Epidermal melanocyte (primary cell): ENCODE data around the gene MISP.
"Not testable (repeated sequence)": the region's sequence is repeated elsewhere in the genome, so short reads cannot be mapped to it uniquely, and the experiment has no call there.

Experiments used
- DNase-seq: peaks from one replicate; pipeline ENCODE4 v3.0.0; 2011; ENCODE audit warnings: low spot score; ENCODE audit not compliant: insufficient read length

MISP gene

GRCh38 chr19:725461-726089 lies 25.3 kb upstream of the MISP start:
- no peak for DNase-seq

GRCh38 chr19:726993-727956 lies 23.6 kb upstream of the MISP start:
- DNase-seq = no peak

DNA sequence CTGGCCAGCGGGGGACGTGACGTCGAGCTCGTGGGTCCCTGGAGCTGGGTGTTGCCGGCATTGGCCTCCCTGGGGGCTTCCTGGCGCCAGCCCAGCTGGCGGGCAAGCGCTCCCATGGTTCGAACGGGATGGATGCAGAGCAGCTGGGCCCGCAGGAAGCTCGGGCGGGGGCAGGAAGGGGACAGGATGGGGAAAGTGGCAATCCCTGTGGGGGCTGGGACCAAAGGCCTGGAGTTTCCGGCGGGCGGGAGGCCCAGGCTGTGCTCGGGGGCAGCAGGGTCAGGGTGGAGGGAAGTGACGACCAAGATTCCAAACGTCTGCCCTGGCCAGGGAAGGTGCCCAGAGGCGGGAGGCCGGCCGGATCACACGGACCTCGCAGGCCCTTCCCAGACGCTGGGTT lies 22.9 kb upstream of the MISP start:
- DNase-seq = no peak

- not testable (repeated sequence) for DNase-seq
Measured at GRCh38 chr19:729564-729963, 21.3 kb upstream of the MISP start.

DNA sequence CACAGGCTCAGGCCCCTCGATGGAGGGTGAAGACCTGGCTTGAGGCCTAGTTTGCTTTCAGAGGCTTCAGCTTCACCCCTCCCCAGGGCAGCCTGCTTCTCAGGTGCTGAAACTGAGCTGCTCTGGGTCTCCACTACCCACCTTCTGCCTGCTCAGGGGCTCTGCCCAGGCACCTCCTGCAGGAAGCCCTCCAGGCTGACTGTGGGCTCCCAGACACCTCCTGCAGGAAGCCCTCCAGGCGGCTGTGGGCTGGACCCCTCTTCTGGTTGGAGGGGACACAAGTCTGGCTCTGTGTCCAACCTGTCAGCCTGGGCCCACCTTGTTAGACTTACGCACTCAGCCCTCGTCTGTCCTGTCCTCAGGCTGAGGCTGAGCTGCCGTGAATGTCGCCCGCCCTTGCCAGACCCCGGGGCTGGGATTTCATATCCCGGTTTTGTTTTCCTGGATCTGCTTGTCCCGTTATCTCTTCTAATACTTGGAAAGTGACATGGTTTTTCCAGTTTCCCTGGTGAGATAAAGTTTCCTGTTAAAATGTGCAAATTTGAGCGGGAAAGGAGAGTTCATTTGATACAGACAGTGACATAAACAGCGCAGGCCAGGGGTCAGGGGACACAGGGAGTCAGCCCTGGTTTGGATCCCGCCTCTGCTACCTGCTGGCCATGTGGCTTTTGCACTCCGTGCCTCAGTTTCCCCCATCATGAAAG lies 20.8 kb upstream of the MISP start:
- DNase-seq = no peak

DNA sequence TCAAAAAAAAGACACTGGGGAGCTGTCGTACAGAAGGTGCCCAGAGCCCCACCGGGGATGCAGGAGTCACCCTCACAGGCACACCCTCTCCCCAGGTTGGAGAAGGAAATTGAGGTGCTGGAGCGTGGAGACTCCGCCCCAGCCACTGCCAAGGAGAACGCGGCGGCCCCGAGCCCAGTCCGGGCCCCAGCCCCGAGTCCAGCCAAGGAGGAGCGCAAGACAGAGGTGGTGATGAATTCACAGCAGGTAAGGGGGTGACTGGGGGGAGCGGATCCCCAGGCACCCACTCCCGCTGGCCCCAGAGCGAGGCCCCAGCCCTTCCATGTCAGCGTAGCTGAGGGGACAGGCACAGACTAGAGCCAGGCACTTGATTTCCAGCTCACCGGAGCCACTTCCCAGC lies 19.9 kb upstream of the MISP start:
- no peak for DNase-seq

DNA sequence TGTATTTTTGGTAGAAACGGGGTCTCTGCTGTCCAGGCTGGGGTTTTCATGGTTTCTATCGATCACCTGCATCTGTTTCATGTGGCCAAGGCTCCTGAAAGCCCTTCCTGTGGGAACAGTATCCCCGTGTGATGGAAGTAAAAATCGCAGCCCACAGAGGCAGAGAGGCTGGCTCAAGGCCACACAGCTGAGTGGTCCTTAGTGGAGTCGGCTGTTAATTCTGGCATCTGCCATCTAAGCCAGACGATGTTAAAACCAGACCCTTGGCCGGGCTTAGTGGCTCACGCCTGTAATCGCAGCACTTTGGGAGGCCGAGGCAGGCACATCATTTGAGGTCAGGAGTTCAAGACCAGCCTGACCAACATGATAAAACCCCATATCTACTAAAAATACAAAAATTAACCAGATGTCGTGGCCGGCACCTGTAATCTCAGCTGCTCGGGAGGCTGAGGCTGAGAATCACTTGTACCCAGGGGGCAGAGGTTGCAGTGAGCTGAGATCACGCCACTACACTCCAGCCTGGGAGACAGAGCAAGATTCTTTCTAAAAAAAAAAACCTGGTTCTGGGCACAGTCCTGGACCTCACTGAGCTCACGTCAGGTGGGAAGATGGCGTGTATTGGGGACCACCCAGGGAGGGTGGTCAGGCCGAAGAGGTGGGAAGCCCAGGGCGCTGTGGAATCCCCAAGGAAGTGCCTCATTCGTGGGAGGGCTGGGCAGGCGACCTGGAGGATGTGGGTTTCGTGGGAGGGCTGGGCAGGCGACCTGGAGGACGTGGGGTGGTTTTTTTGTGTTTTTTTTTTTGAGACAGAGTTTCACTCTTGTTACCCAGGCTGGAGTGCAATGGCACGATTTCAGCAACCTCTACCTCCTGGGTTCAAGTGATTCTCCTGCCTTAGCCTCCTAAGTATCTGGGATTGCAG lies 18.5 kb upstream of the MISP start:
- no peak for DNase-seq

- no peak for DNase-seq
Measured at GRCh38 chr19:734716-735115, 16.2 kb upstream of the MISP start.

DNA sequence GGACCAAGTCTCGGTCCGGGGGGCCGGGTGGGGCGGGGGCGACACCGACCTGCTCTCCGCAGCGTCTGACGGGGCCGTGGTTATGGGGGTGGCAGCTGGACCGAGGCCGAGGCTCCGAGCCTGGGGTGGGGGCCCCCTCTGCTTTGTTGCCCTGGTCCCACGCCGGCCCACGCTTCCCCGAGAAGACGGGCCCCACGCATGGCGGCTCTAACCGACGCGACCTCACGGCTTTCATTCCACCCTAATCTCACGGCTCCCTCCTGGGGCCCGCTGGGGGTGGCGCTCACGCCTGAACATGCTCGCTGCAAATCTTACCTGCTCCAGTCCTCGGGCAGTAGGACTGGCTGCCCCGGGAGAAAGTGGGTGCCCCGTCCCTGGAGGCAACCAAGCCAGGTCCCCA lies 14.8 kb upstream of the MISP start:
- DNase-seq = no peak

DNA sequence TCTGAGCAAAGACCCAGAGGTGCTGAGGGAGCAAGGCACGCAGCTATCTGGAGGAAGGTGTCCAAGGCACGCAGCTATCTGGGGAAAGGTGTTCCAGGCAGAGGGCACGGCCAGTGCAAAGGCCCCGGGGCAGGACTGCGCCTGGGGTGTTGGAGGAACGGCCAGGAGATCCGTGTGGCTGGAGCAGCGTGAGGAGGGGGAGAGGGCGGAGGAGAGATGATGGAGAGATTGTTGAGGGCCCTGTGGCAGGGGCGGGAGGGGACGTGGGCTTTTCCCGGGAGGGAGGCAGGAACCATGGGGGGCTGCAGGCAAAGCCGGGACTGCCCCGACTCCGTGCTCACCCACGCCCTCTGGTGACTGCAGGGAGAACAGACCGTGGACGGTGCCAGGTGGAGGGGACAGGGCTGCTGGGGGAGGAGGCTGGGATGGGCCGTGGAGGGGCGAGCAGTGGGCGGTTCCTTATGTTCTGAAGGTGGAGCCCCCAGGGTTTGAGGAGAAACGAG lies 13.3 kb upstream of the MISP start:
- peak; percentile 79 for DNase-seq

DNA sequence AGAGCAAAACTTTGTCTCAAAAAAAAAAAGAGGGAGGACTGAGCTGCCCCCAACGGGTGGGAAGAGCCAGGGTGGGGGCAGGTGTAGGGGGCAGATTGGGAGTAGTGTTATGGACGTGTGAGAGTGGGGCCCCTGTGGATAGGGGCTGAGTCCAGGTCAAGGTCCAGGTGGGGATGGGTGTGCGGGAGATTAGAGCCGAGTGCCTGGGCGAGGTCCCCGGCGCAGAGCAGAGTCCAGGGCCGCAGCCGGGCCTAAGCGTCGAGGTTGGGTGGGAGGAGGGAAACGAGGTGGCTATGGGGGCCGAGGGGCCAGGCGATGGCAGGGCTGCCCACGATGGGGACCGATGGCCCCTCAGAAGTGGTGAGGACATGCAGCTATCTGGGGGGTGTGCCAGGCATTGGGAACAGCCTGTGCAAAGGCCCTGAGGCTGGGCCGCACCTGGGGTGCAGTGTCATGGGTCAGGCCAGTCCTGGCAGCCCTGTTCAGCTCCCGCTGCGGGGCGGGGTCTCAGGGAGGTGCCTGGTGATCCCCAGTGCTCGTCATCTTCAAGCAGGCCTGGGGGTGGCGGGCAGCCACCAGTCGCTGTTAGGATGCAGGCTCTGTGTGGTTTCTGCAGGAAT lies 12.3 kb upstream of the MISP start:
- DNase-seq = no peak

- DNase-seq = no peak
Measured at GRCh38 chr19:739998-740715, 10.8 kb upstream of the MISP start.

GRCh38 chr19:740816-741505 lies 10.0 kb upstream of the MISP start:
- not testable (repeated sequence) for DNase-seq

DNA sequence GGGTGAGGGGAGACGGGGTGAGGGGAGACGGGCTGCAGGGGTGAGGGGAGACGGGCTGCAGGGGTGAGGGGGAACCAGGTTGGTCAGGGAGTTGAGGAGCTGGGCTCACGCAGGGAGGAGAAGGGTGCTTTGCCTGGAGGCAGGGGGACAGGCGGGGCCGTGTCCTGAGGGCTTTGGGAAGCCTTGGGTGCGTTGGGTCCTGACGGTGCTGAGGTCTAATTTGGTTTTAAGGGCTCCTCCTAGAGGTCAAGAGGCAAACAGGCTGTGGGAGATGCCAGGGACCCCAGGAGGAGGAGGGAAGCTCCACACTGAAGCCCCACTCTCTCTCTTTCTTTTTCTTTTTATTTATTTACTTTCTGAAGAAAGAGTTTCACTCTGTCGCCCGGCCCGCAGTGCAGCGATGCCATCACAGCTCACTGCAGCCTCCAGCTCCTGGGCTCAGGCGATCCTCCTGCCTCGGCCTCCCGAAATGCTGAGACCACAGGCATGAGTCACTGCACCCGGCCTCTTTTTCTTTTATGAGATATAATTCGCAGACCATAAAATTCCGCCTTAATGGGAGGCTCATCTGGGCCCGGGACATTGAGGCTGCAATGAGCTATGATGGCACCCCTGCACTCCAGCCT lies 9.3 kb upstream of the MISP start:
- no peak for DNase-seq

DNA sequence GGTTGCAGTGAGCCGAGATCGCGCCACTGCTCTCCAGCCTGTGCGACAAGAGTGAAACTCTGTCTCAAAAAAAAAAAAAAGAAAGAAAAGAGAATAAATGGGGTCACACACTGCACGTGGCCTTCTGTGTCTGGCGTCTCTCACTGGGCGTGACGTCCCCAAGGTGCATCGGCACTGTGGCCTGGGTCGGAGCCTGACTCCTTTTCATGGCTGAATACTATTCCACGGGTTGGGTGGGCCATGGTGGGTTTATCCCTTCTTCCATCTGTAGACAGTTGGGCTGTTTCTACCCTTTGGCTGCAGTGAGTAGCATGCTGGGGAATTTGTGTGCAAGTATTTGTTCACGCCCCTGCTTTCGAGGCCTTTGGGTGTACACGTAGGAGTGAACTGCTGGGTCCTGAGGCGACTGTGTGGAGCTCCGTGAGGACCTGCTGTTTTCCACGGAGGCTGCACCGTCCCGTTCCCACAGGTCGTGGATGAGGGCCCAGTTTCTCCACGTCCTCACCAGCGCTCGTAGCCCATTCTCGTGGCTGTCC lies 8.3 kb upstream of the MISP start:
- no peak for DNase-seq

DNA sequence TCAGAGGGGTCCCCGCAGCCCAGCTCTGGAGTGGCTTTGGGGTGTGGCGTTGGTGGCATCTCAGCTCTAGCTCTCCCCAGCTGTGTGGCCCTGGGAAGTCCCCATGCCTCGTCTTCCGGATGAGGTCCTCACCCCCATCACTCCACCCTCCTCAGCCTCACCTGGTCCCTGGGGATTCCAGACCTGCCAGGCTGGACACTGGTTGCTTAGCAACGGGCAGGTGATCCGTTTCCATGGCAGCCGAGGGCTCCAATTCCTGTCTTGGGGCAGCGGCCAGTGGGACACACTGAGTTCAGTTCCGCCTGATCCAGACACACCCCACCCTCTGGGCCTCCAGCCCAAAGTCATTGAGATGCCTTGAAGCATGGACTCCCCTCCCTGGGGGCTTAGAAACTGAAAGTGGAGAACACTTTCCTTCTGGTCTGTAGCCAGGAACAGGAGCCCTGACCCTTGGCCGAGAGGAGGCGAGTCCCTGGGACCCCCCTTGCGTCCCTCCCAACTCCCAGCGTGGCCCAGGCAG lies 7.7 kb upstream of the MISP start:
- DNase-seq = no peak

- DNase-seq = not testable (repeated sequence)
Measured at GRCh38 chr19:745138-745537, 5.8 kb upstream of the MISP start.

DNA sequence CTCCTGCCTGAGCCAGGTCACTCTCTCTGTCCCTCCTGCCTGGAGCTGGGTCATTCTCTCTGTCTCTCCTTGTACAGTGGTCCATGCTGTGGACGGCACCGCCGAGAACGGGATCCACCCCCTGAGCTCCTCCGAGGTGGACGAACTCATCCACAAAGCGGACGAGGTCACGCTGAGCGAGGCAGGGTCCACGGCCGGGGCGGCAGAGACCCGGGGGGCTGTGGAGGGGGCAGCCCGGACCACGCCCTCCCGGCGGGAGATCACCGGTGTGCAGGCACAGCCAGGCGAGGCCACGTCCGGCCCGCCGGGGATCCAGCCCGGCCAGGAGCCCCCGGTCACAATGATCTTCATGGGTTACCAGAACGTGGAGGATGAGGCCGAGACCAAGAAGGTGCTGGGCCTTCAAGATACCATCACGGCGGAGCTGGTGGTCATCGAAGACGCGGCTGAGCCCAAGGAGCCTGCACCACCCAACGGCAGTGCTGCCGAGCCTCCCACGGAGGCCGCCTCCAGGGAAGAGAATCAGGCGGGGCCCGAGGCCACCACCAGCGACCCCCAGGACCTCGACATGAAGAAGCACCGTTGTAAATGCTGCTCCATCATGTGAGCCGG lies 4.6 kb upstream of the MISP start:
- DNase-seq = no peak
